Myocyte (in vitro differentiated cells): ENCODE data around the gene ITGB8. TPM values are rescaled to one million over a fixed set of nuclear protein-coding genes. Genes with fewer than 3 reads are reported as not detected.

Experiments
- DNase-seq: peaks from one replicate; pipeline ENCODE4 v3.0.0-alpha.2; 2012; ENCODE audit warnings: low read depth
- total RNA-seq: library from RNA; depleted of rRNA; stranded (reverse); fragments of >200 nt; gene quantifications from 2 replicates; pipeline ENCODE4 v1.2.3, GENCODE V29; 2014

The ITGB8 gene
- total RNA-seq, 1 donor from 2014 or later, result 19.7 TPM

- no peak for DNase-seq
Observed at GRCh38 chr7:20340839-20341238, 10.1 kb downstream of the ITGB8 start.

GRCh38 chr7:20343205-20343604 lies 12.5 kb downstream of the ITGB8 start:
- no peak for DNase-seq

GRCh38 chr7:20343941-20344340 lies 13.2 kb downstream of the ITGB8 start:
- no peak for DNase-seq

- DNase-seq, result no peak
Observed at GRCh38 chr7:20344396-20344795, 13.7 kb downstream of the ITGB8 start.

DNA sequence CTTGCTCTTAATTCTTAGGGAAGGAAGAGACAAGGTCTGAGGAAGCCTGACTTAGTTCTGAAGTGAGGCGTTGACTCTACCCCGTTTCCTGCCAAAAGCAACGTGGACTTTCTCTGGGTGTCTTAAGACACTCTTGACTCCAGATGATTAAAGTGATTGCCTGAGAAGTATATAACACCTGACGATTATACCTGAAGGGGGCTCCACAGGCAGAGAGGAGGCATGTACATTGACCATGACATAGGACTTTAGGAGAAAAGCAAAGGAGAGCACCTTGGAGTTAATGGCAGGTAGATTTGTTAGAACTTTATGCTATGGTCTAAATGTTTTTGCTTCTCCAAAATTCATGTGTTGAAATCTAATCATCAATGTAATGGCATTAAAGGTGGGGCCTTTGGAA lies 15.9 kb downstream of the ITGB8 start:
- no peak for DNase-seq

DNA sequence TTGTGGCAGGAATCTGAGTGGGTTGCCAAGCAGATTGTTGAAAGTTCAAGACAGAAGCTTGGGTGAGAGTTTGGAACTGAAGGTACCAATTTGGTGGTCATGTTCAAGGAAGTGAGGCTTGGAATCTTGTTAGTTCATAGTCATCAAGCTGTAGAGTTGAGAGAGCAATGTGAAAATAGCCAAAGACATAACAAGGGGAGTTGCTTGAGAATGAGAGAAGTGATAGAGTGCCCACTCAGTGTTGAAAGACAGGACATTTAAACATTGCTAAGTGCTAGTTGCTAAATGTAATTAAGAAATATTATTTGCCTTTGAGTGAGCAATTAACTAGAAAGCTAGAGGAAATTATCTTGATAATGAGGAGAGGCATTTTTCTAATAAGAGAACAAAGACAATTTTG lies 17.0 kb downstream of the ITGB8 start:
- no peak for DNase-seq

DNA sequence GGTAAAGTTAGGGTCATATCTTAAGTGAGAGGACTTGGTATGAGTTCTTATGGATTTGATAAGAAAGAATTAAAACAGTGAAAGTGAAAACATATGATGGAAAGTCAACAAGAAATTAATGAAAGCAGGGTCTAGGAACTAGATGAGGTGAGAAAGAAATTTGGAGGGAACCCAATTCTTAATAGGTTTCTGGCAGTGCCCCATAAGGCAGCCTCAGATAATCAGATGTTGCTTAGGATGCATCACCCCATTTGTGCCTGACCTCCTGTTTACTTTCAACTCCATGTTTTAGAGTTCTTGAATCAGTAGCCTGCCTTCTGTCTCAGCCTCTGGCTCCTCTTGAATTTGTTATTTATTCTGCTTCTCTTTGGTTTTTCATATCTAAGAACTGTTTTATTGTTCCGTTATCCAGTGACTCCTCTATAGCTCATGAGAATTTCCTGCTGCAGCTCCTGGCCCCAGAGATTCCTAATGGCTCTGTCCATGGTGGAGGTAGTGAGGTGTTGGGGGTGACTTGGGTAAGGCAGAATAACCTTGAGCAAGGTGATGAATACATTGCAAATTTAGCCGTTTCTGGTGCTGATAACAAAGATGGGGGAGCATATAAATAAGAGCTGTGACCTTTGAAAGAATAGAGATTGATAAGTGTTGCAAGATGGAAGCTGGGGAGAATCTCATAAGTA lies 17.6 kb downstream of the ITGB8 start:
- DNase-seq, result no peak

- peak; percentile 51 for DNase-seq
Observed at GRCh38 chr7:20350518-20350951, 19.8 kb downstream of the ITGB8 start.

- DNase-seq, result no peak
Observed at GRCh38 chr7:20350996-20351692, 20.4 kb downstream of the ITGB8 start.

DNA sequence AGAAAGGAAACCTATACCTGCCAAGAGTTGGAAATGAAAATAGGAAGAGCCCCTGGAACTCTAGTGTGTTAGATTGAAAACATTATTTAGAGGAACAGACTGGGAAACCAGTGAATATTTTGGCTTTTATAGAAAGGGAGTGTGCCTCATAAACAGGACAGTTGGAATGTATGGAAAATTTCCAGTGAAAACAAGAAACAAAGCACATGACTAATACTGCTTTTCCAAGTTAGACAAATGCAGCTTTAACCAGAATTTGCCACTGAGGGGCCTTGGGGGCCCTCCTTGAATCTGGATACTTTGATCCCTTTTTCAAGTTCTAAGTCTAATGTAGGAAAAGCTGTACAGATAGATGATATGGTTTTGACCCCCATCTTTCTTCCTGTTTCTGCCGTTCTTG lies 21.2 kb downstream of the ITGB8 start:
- DNase-seq, result peak; percentile 36

DNA sequence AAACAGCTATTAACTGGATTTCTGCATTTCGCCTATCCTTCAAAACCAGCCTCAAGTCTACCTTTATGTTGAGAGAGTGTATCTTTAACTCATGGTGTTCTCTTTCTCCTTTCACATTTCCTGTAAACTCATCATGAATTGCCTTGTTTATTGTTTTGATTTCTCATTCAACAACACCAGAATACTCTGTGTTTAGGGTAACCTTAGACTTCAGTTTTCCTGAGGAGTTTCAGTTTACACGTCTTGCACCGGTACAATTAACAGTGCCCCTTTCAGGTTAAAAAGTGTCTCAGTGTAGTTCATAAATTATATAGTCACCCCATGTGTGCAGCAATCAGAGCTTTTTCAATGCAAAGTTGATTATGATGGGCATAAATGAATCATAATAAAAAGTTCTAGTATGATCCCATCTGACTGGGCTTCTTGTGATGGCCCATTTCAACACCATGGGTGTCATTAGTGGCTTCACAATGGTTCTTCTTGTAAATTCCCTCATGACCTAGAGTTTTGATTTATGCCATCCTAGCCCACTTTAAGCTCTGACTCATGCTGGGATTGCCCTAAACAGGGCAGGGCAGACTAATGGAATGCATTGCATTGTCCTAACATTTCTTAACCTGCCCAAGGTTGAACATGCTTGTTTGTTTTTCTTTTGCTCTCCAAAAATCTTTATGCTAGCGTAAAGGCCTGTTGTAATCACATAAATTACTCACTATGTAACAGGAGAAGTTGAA lies 22.0 kb downstream of the ITGB8 start:
- peak; percentile 69 for DNase-seq

DNA sequence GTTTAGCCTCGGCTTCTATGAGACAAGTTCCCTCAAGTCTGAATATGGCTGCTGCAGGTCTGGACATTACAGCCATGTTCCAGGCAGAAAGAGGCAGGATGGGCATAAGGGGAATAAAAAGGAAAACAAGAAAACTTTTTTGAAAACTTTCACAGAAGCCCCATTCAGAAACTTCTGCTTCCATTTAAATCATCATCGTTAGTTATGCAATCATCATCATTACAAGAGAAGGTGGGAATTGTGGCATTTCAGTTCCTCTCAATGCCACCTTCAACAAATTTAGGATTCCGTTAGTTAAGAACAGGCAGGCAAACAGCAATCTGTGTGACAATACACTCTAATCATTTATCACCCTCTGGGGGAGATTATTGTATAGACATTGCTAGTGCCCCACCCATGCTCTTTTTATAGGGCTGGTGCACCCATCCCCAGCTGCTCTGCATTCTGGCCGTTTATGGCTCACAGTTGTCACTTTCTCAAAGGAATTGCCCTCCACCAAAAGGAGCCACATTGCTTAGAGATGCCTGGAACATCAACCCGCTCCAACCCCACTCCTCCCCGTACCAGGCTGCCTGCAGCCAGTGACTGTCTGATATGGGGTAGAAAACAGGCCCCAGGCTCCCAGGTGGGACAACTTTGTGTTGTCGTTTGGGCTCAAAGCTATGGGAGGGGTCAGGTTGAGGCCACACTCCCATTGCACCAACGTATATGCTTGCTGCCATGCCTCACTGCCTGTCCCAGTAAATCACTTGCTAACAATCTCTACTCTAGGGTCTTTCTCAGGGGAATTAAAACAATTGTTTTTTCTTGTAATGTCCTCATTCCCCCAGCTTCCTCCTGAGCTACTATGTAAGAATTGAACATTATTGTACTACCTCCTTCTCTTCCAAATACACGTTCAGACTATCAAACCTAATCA lies 24.2 kb downstream of the ITGB8 start:
- peak; percentile 68 for DNase-seq

DNA sequence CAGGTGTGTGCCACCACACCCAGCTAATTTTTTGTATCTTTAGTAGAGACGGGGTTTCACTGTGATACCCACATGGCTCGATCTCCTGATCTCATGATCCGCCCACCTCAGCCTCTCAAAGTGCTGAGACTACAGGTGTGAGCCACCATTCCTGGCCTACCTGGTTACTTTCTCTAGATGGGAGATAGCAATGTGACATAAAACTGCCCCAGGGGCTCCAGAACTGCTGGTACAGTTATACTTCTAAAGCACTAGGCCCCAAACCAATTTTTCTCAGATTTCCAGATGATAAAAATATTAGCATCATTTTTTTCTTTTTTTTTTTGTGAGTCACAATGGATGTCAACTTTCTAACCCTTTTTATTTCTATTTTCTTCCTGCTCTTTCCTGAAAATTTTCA lies 27.4 kb downstream of the ITGB8 start:
- no peak for DNase-seq

DNA sequence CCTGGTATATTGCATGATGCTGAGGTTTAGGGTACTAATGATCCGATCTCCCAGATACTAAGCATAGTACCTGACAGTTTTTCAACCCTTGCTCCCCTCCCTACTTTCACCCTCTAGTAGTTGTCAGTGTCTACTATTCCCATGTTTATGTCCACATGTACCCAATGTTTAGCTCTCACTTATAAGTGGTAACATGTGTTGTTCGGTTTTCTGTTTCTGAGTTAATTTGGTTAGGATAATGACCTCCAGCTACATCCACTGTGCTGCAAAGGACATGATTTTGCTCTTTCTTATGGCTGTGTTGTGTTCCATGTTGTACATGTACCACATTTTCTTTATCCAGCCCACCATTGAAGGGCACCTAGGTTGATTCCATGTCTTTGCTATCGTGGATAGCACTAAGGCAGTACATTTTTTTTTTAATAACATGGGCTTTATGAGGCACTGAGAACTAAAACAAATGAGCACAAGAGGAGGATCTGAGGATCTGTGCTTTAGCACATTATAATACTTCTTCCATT lies 28.1 kb downstream of the ITGB8 start:
- no peak for DNase-seq

- no peak for DNase-seq
Observed at GRCh38 chr7:20359341-20359963, 28.8 kb downstream of the ITGB8 start.

DNA sequence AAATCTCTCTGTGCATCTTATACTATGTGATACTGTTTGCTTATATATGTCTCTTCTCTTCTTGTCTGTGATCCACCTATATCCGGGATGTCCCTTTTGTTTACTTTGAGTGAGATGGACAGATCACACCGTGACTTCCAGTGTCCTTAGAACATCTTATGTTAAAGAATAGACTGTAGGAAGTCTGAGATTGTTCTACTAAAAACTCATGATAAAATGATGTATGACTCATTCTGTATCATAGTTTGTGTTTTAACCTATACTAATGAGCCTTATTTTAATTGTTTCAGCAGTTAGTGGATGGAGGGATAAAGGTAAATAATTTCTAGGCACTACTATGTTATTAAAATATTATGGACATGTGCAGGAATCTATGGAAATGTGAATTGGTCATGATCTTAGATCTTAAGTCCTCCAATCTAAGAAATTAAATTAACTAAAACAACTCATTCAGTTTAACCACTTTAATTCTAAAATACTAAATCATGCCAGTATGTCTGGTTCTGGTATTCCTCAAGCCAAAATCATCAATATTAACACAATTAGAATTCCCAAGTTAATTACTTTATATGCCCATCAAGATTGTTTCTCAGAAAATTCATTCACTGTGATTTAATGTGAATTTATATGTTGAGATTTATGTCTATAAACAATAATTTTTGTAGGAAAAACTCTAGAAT lies 32.0 kb downstream of the ITGB8 start:
- no peak for DNase-seq

DNA sequence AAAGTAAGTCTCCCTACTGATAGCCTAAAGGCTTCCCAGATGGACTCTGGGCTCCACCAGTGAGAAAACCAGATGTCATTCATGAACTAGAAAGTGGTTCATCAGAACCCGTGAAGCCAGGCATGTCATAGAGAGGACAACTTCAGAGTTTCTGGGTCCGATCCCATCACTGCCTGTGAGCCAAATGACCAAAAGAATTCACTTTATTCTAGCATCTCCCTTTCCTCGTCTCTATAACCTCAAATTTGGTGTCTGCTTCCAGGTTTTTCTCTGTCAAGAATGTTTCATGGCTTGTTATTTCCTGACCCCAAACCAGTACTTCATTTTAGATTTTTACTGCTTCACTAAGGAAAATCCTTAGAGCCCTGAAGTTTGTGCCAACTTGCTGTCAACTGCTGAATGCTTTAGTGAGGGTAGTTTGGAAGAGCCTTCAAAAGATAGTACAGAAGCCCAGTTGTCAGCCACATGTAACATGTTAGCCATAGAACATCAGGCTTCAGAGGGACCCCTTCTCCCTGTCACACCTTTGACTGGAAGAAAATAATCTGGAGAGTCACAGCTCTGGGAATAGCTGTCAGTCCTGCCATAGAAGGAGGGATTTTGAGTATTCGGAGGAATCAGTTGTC lies 34.0 kb downstream of the ITGB8 start:
- DNase-seq, result no peak

- no peak for DNase-seq
Observed at GRCh38 chr7:20365486-20365885, 34.8 kb downstream of the ITGB8 start.

DNA sequence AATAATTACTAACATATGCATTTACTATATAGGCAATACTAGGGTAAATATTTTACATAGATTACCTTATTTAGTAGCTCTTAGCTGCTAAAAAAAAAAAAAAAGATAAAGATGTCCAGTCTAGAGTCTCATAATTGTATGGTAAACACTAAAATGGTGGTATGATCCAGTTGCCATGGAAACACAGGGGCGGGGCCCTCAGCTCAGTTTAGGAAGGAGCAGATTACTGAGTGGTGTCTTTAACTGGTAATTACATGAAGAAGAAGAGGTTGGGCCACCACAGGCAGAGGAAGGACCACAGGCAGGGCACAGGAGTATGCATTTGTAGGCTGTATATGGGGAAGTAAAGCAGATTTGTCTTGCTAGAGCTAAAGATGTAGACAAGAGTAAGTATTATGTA lies 43.7 kb downstream of the ITGB8 start:
- DNase-seq, result no peak
